Middle frontal gyrus (tissue), 1 donor: ENCODE measurements around the gene STX1A.

Experiments used
- DNase-seq: peaks from one replicate; pipeline ENCODE4 v3.0.0-alpha.2; 2015; ENCODE audit warnings: low spot score; ENCODE audit errors: extremely low spot score

The STX1A gene

DNA sequence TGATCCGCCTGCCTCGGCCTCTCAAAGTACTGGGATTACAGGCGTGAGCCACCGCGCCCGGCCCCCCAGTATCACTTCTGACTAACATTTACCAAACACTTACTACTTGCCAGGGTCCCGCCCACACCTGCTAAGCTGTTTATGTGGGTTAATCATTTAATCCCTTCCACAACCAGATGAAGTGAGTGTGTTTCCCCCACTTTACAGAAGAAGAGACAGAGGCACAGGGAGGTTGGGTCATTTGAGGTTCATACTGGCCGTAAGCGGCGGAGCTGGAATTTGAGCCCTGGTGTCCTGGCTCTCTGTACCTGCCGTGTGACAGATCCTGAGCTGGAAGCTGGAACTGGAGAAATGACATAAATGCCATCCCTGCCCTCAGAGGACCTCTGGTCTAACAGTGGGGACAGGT, 66.9 kb downstream of the STX1A start:
- no peak for DNase-seq

DNA sequence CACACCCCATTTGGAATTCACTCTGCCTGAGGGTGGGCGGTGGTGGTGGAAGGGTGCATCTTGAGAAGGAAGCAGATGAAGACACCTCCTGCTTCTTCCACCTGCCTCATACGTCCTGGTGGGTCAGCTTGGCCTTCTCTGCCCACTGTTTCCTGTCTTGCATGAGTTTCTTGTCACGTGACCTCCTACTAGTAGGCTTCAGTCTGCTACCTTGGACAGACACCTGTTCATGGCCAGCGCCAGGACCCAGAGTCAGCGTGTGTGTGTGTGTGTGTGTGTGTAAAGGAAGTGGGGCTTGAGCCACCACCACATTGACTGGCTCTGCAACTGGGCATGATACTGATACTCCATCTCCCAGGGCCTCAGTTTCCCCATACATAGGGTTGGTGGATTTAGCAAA, 68.9 kb downstream of the STX1A start:
- DNase-seq, result no peak

DNA sequence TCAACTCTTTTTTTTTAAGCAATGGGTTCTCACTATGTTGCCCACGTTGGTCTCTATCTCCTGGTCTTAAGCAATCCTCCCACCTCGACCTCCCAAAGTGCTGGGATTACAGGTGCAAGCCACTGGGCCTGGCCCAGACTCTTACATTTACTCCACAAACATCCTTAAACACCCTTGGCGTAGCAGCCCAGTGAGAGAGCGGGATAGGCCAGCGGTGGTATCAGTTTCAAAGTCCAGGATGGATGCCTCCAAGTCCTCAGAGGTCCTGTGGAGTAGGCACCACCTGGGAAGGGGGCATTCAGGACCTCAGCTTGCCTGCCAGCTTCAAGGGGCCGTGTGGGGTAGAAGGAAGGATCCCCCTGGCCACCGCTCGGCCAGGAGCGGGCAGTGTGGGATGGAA, 69.9 kb downstream of the STX1A start:
- DNase-seq, result no peak
